Esophagus muscularis mucosa (tissue), 4 donors: ENCODE data around the gene PAF1. TPM values are rescaled to one million over a fixed set of nuclear protein-coding genes. Genes with fewer than 3 reads are reported as not detected.

Experiments
- DNase-seq: peaks from one replicate; pipeline ENCODE4 v3.0.0-alpha.2; 2017; ENCODE audit errors: extremely low spot score
- H3K27ac ChIP-seq, 4 donors: fragments of 200-600 bp; sonication (generic); replicated peaks in 1 of 4; 1 replicate in 3 of 4; 2 replicates in 1 of 4; pipeline ENCODE4 v1.5.1; 2016 to 2019; ENCODE audit warnings: mild to moderate bottlenecking in 1 of 4
- H3K27me3 ChIP-seq, 4 donors: fragments of 200-600 bp; sonication (generic); one replicate each; pipeline versions ENCODE4 v1.5.1 to v1.6.0; 2016 to 2019
- H3K36me3 ChIP-seq, 4 donors: fragments of 200-600 bp; sonication (generic); one replicate each; pipeline ENCODE4 v1.5.1; 2016 to 2019
- H3K4me1 ChIP-seq, 4 donors: fragments of 200-600 bp; sonication (generic); one replicate each; pipeline ENCODE4 v1.5.1; 2016 to 2019
- H3K4me3 ChIP-seq, 4 donors: fragments of 200-600 bp; sonication (generic); 1 replicate in 2 of 4; 2 replicates in 2 of 4; pipeline ENCODE4 v1.5.1; 2016 to 2019; ENCODE audit warnings: mild to moderate bottlenecking in 4 of 4, moderate library complexity in 1 of 4
- H3K9me3 ChIP-seq, 4 donors: fragments of 200-600 bp; sonication (generic); 1 replicate in 3 of 4; 2 replicates in 1 of 4; pipeline ENCODE4 v1.5.1; 2016 to 2019
- EP300 ChIP-seq: sonication (generic); formaldehyde crosslinking; IDR thresholded peaks from one replicate; pipeline ENCODE4 v1.6.1; 2017; ENCODE audit warnings: antibody characterized with exemption
- POLR2A ChIP-seq: fragments of 450-650 bp; IDR thresholded peaks from one replicate; pipeline ENCODE4 v1.6.1; 2017; ENCODE audit warnings: antibody characterized with exemption, moderate library complexity, mild to moderate bottlenecking, low read depth
- POLR2AphosphoS5 ChIP-seq, 2 donors: sonication (generic); formaldehyde crosslinking; IDR thresholded peaks; one replicate each; pipeline ENCODE4 v1.6.1; 2017; ENCODE audit warnings: antibody characterized with exemption in 2 of 2
- WGBS: methylation state at CpG from one replicate; pipeline ENCODE4 v1.1.5; 2018; 5-methylcytosine and 5-hydroxymethylcytosine counted together
- intact Hi-C: fragments of 100-400 bp; cut with DNase I; formaldehyde crosslinking; loops from one replicate; pipeline ENCODE4 v1.15.1; 2023
- total RNA-seq, 4 donors: library from RNA; depleted of rRNA; stranded (reverse); fragments of >200 nt; gene quantifications; one replicate each; pipeline versions ENCODE4 v1.1.0 to v1.2.1, GENCODE V29; 2016
- TF ChIP-seq, protein P1 (sequence below), 3 experiments: fragments of 200-600 bp in 2 of 3; fragments of 450-650 bp in 1 of 3; sonication (generic) in 2 of 3; IDR thresholded peaks; one replicate each; pipeline ENCODE4 v1.5.1; 2017 to 2019; ENCODE audit warnings: antibody characterized with exemption in 3 of 3, mild to moderate bottlenecking in 2 of 3, moderate library complexity in 1 of 3

Gene PAF1
- total RNA-seq, 4 donors from 2014 or later: 31.6 to 47.2 (median 41.5) TPM

DNA sequence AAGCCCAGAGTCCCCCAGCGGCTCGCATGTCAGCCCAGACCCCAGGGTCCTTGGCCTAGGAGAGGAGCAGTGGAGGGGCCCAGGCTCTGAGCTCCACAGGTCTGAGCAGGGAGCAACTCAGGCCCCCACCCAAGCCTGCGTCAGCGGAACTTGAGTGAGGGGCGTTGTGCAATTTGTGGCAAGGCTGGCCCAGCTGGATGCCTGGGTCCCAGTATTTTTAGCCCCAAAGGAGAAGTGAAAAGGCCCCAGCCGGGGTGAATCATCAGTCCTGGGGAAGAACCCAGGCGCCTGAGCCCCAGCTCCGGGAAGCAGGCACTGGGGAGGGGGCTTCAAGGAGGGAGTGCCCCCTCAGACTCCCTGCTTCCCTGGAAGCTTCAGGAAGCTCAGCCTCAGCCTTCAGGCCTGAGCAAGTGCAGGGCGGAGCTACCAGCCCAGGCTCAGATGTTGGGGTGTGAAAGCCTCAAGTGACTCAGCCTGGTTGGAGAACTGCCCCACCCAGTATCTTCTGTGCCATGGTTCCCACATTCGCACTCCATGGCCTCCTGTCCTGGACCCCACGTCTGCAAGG, 7.5 kb upstream of the PAF1 start:
- Histone ChIP-seq H3K4me3 (peak overlapping the region in 3 of 4 donors; percentile 1 to 23 (median 10)), H3K36me3 (peaks cover 10 to 37% (median 32%) of the 10 kb centered on the region in 4 donors), H3K4me1 (peaks cover 34 to 60% (median 52%) of the 10 kb centered on the region in 4 donors), H3K9me3 (no peaks in the 10 kb centered on the region), H3K27me3 (no peaks in the 10 kb centered on the region), H3K27ac (peak overlapping the region; percentile 88 to 100 (median 99))
- 60% methylated on average over 10 of the region's 11 CpGs for WGBS
- TF ChIP-seq, protein P1, sequence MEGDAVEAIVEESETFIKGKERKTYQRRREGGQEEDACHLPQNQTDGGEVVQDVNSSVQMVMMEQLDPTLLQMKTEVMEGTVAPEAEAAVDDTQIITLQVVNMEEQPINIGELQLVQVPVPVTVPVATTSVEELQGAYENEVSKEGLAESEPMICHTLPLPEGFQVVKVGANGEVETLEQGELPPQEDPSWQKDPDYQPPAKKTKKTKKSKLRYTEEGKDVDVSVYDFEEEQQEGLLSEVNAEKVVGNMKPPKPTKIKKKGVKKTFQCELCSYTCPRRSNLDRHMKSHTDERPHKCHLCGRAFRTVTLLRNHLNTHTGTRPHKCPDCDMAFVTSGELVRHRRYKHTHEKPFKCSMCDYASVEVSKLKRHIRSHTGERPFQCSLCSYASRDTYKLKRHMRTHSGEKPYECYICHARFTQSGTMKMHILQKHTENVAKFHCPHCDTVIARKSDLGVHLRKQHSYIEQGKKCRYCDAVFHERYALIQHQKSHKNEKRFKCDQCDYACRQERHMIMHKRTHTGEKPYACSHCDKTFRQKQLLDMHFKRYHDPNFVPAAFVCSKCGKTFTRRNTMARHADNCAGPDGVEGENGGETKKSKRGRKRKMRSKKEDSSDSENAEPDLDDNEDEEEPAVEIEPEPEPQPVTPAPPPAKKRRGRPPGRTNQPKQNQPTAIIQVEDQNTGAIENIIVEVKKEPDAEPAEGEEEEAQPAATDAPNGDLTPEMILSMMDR (IDR thresholded peaks at IDR 0.05): no peak
- peak; percentile 41 for TF ChIP-seq EP300
- TF ChIP-seq POLR2AphosphoS5 (IDR thresholded peaks at IDR 0.05): peak; percentile 61 to 75
- TF ChIP-seq POLR2A: peak; percentile 16
- intact Hi-C loops: loop anchor here (1.0 kb wide), 1 partner anchor 14 kb away; the partner anchor contains the start of gene PLEKHG2
- no peak for DNase-seq

DNA sequence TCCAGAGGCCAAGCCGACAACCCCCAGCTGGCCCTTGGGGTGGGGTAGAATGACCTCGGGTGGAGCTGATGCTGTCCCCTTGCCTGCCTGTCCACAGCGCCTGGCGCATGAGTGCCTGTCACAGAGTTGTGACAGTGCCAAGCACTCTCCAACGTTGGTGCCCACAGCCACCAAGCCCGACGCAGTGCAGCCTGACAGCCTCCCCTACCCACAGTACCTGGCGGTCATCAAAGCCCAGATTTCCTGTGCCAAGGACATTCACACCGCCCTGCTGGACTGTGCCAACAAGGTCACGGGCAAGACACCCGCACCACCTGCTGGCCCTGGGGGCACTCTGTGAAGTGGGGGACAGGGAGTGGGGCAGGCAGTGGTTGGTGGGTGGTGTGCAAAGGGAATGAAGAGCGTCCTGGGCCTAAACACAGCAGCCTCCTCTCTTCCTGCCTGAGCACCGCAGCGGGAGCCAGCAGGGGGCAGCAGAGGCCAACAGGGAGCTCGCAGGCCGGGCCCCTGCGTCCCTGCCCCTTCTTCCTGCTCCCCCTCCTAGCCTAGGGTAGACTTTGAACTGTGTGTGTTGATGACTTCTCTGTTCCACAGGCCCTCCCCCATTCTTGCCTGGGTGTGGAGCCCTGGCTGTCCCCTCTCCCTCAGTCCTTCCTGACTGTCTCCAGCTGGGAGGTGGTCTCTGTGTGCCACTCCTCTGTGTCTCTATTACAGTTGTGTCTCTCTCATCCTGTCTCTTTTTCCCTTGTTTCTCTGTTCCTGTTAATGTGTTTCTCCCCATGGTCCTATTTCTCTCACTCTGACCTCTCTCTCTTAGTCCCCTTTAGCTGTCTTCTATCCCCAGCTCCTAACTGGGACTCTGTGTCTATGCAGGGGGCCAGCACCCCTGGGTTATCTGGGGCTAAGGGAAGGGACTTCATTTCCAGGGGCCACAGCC, 6.7 kb upstream of the PAF1 start:
- Histone ChIP-seq H3K27ac (peak overlapping the region; percentile 88 to 100 (median 99)), H3K4me1 (peaks cover 34 to 58% (median 51%) of the 10 kb centered on the region in 4 donors), H3K27me3 (no peaks in the 10 kb centered on the region), H3K9me3 (no peaks in the 10 kb centered on the region), H3K4me3 (peak overlapping the region in 3 of 4 donors; percentile 1 to 23 (median 10)), H3K36me3 (peaks cover 10 to 44% (median 34%) of the 10 kb centered on the region in 4 donors)
- intact Hi-C loops: loop anchor here (1.0 kb wide), 1 partner anchor 15 kb away; the partner anchor contains the start of gene PLEKHG2
- TF ChIP-seq EP300 (no peak), POLR2A (no peak), POLR2AphosphoS5 (IDR thresholded peaks at IDR 0.05) (peak; percentile 70 to 82)
- TF ChIP-seq, protein P1 (IDR thresholded peaks at IDR 0.05): peak; percentile 98 to 99 (median 99)
- peak; percentile 97 for DNase-seq
- 39% methylated on average over 15 of the region's 17 CpGs for WGBS

DNA sequence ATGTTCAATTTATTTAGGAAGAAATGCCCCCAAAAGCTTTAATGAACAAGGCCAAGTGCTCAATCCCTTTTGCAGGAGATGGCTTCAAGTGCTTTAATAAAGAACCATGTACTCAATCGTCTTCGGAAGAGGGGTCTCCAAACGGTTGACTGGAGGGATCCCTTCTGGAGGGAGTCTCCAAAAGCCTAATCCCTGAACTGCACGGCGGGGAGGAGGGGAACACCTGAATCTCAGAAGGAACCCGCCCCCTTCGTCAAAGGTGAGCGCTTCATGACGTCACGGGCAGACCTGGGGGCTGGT, 505 bp downstream of the PAF1 start:
- Histone ChIP-seq H3K27me3 (no peaks in the 10 kb centered on the region), H3K27ac (peak overlapping the region; percentile 97 to 100 (median 98)), H3K9me3 (no peaks in the 10 kb centered on the region), H3K36me3 (peaks cover 30 to 72% (median 66%) of the 10 kb centered on the region in 4 donors), H3K4me3 (peak overlapping the region; percentile 81 to 99 (median 96)), H3K4me1 (peaks cover 24 to 42% (median 32%) of the 10 kb centered on the region in 4 donors)
- intact Hi-C loops: no loop called here
- 0% methylated on average over 6 of the region's 10 CpGs for WGBS
- no peak for DNase-seq
- TF ChIP-seq POLR2A: no peak
- TF ChIP-seq POLR2AphosphoS5 (IDR thresholded peaks at IDR 0.05): no peak
- TF ChIP-seq, protein P1 (IDR thresholded peaks at IDR 0.05): no peak
- no peak for TF ChIP-seq EP300

DNA sequence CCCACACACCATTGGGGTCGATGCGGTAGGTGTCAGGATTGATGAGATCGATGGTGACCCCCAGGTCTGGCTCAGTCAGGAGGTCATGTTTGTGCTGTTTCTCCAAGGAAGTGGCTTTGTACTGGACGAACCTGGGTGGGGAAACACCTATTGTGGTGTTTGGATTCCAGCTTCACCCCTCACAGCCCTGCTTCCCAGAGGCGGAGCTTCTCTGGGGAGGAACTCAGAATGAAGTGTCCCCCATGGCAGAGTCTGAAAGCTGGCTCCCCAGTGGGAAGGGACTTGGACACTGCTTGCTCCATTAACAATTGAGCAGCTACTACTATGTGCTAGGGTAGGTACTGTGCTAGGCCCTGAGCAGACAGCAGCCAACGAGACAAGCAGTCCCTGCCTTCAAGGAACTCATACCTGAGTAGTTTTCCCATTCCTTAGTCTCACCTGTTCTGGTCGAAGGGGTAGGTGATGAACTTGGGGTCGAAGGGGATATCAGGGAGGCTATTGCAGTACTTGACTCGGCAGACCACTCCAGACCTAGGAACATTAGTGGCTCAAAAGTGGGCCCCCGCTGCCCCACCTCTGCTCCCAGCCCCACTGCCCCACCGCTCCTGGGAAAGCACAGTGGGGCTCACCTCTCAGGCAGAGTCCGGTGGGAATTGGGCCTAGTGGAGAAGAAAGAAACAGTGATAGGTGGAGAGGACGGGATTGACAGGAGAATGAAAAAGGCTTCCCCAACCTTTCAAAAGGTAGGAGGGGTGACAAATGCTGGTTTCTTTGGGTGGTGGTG, 1.1 kb downstream of the PAF1 start:
- Histone ChIP-seq H3K4me1 (peaks cover 24 to 42% (median 29%) of the 10 kb centered on the region in 4 donors), H3K4me3 (peak overlapping the region; percentile 81 to 99 (median 96)), H3K36me3 (peaks cover 25 to 70% (median 66%) of the 10 kb centered on the region in 4 donors), H3K9me3 (no peaks in the 10 kb centered on the region), H3K27ac (peak overlapping the region; percentile 97 to 100 (median 98)), H3K27me3 (no peaks in the 10 kb centered on the region)
- DNase-seq: no peak
- no peak for TF ChIP-seq POLR2A
- TF ChIP-seq, protein P1 (IDR thresholded peaks at IDR 0.05): no peak
- intact Hi-C loops: no loop called here
- 52% methylated on average over 6 of the region's 13 CpGs for WGBS
